Measurements from ENCODE around the gene KIF5B. TPM values are rescaled to one million over a fixed set of nuclear protein-coding genes. Genes with fewer than 3 reads are reported as not detected.

KIF5B gene
- total RNA-seq, 1 experiment from 2014 or later: 148 TPM

DNA sequence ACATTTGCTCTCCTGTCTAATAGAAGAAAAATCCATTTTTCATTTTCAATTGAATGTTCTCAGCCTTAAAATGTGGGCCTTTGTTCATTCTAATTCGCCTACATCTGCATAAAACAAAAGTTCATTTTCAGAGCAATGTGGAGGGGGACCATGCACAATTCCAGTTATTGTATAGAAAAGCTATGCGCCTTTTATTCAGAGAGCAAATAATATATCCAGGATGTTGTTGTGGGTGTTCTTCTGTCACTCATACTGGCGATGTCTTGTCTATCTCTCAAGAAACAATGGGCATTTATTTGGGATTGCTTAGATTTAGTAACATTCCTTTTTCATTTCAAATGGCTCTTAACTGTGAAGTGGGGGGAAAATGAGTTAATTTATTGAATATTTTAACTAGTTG lies 56.4 kb downstream of the KIF5B start:
- CTCF ChIA-PET: no interaction called here
- POLR2A ChIA-PET (ENCODE audit: low non-redundant PET): no interaction called here
- BruUV-seq (replicated peaks): no TSS peak
- DNase-seq (ENCODE audit: low spot score): no peak
- Histone ChIP-seq H3K36me3 (ENCODE audit: insufficient read depth, low read length, poor library complexity, severe bottlenecking) (no peaks in the 10 kb centered on the region), H3K4me1 (ENCODE audit: insufficient read depth, low read length, poor library complexity, severe bottlenecking) (no peaks in the 10 kb centered on the region), H3K27me3 (replicated peaks; ENCODE audit: insufficient read depth, low read depth, low read length, poor library complexity) (no peaks in the 10 kb centered on the region), H3K4me3 (ENCODE audit: low read depth, low read length, poor library complexity, severe bottlenecking) (no peak overlapping the region), H3K9me3 (ENCODE audit: low read depth, low read length, poor library complexity, severe bottlenecking) (no peaks in the 10 kb centered on the region), H3K27ac (ENCODE audit: low read depth, low read length, poor library complexity, severe bottlenecking) (no peak overlapping the region)
- TF ChIP-seq, protein P1, sequence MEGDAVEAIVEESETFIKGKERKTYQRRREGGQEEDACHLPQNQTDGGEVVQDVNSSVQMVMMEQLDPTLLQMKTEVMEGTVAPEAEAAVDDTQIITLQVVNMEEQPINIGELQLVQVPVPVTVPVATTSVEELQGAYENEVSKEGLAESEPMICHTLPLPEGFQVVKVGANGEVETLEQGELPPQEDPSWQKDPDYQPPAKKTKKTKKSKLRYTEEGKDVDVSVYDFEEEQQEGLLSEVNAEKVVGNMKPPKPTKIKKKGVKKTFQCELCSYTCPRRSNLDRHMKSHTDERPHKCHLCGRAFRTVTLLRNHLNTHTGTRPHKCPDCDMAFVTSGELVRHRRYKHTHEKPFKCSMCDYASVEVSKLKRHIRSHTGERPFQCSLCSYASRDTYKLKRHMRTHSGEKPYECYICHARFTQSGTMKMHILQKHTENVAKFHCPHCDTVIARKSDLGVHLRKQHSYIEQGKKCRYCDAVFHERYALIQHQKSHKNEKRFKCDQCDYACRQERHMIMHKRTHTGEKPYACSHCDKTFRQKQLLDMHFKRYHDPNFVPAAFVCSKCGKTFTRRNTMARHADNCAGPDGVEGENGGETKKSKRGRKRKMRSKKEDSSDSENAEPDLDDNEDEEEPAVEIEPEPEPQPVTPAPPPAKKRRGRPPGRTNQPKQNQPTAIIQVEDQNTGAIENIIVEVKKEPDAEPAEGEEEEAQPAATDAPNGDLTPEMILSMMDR (conservative IDR thresholded peaks at IDR 0.05; ENCODE audit: low read depth, low read length): no peak
- TF ChIP-seq EZH2 (IDR thresholded peaks at IDR 0.05; ENCODE audit: borderline replicate concordance, low read depth, low read length, poor library complexity, severe bottlenecking): no peak
- intact Hi-C loops (cut with micrococcal nuclease; ENCODE audit: unreplicated experiment): loop anchor here (10.0 kb wide), 1 partner anchor 165 kb away; no protein-coding TSS in a partner anchor

DNA sequence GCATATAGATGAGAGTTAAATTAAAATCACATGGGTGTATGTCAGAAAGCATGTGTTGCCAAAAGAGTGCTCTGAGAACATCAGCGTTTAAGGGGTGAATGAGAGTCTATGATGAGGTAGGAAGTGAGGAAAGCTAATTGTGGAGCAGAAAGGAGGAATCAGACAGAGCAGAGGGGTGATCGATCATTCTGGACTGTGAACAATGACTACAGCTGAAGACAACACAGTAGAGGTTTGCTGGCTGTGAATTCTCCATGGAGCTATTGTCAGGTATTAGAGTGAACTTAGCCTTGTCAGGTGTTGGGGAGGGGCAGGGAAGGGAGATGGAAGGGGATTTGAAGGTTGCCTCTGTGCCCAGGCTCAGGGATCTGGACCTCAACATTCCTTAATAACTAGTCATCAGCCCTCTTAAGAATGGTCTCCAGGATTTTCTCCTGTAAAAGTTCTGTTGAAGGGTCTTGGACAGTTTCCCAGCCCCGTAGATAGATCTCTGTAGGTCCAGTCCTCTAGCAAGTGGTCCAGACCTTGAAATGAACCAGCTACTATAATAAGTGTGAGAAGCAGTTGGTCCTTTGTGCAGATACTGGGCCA lies 57.1 kb downstream of the KIF5B start:
- BruUV-seq (replicated peaks): no TSS peak
- Histone ChIP-seq H3K27ac (ENCODE audit: low read depth, low read length, poor library complexity, severe bottlenecking) (no peak overlapping the region), H3K27me3 (replicated peaks; ENCODE audit: insufficient read depth, low read depth, low read length, poor library complexity) (no peaks in the 10 kb centered on the region), H3K4me3 (ENCODE audit: low read depth, low read length, poor library complexity, severe bottlenecking) (no peak overlapping the region), H3K4me1 (ENCODE audit: insufficient read depth, low read length, poor library complexity, severe bottlenecking) (no peaks in the 10 kb centered on the region), H3K36me3 (ENCODE audit: insufficient read depth, low read length, poor library complexity, severe bottlenecking) (no peaks in the 10 kb centered on the region), H3K9me3 (ENCODE audit: low read depth, low read length, poor library complexity, severe bottlenecking) (no peaks in the 10 kb centered on the region)
- ChIA-PET CTCF (no interaction called here), POLR2A (ENCODE audit: low non-redundant PET) (no interaction called here)
- no peak for TF ChIP-seq EZH2 (IDR thresholded peaks at IDR 0.05; ENCODE audit: borderline replicate concordance, low read depth, low read length, poor library complexity, severe bottlenecking)
- TF ChIP-seq, protein P1 (conservative IDR thresholded peaks at IDR 0.05; ENCODE audit: low read depth, low read length): no peak
- intact Hi-C loops (cut with micrococcal nuclease; ENCODE audit: unreplicated experiment): no loop called here
- DNase-seq (ENCODE audit: low spot score): no peak

DNA sequence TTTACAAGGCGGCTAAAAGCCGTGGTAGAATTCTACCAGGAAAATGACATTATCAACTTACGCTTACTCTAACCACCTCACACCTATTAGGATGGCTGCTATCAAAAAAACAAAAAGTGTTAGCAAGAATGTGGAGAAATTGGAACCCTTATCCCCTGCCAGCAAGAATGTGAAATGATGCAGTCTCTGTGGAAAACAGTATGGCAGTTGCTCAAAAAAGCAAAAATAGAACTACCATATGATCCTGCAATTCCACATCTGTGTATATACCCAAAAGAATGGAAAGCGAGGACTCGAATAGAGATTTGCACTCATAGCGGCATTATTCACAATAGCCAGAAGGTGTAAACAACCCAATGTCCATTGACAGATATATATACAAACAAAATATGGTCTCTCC lies 61.3 kb downstream of the KIF5B start:
- ChIA-PET CTCF (no interaction called here), POLR2A (ENCODE audit: low non-redundant PET) (no interaction called here)

More for the DNA sequence above, 61.3 kb downstream of the KIF5B start:
- intact Hi-C loops (cut with micrococcal nuclease; ENCODE audit: unreplicated experiment): loop anchor here (2.0 kb wide), 1 partner anchor 20 kb away; no protein-coding TSS in a partner anchor
- no peak overlapping the region for H3K4me3 ChIP-seq (ENCODE audit: low read depth, low read length, poor library complexity, severe bottlenecking)
- BruUV-seq (replicated peaks): no TSS peak
- H3K36me3 ChIP-seq (ENCODE audit: insufficient read depth, low read length, poor library complexity, severe bottlenecking): no peaks in the 10 kb centered on the region
- TF ChIP-seq EZH2 (IDR thresholded peaks at IDR 0.05; ENCODE audit: borderline replicate concordance, low read depth, low read length, poor library complexity, severe bottlenecking): no peak
- TF ChIP-seq, protein P1 (conservative IDR thresholded peaks at IDR 0.05; ENCODE audit: low read depth, low read length): no peak
- no peaks in the 10 kb centered on the region for H3K27me3 ChIP-seq (replicated peaks; ENCODE audit: insufficient read depth, low read depth, low read length, poor library complexity)
- H3K9me3 ChIP-seq (ENCODE audit: low read depth, low read length, poor library complexity, severe bottlenecking): no peaks in the 10 kb centered on the region
- no peaks in the 10 kb centered on the region for H3K4me1 ChIP-seq (ENCODE audit: insufficient read depth, low read length, poor library complexity, severe bottlenecking)
- H3K27ac ChIP-seq (ENCODE audit: low read depth, low read length, poor library complexity, severe bottlenecking): no peak overlapping the region
- no peak for DNase-seq (ENCODE audit: low spot score)
